Activated T-cell treated with anti-CD3 and anti-CD28 coated beads for 48 hours (primary cell): Measurements from ENCODE around the gene DCBLD1.

ENCODE experiments used
- DNase-seq: peaks from one replicate; pipeline ENCODE4 v3.0.0-alpha.2; 2020; ENCODE audit warnings: low read depth

The DCBLD1 gene

GRCh38 chr6:117531346-117531745 is 48.9 kb downstream of the DCBLD1 start:
- DNase-seq: no peak

DNA sequence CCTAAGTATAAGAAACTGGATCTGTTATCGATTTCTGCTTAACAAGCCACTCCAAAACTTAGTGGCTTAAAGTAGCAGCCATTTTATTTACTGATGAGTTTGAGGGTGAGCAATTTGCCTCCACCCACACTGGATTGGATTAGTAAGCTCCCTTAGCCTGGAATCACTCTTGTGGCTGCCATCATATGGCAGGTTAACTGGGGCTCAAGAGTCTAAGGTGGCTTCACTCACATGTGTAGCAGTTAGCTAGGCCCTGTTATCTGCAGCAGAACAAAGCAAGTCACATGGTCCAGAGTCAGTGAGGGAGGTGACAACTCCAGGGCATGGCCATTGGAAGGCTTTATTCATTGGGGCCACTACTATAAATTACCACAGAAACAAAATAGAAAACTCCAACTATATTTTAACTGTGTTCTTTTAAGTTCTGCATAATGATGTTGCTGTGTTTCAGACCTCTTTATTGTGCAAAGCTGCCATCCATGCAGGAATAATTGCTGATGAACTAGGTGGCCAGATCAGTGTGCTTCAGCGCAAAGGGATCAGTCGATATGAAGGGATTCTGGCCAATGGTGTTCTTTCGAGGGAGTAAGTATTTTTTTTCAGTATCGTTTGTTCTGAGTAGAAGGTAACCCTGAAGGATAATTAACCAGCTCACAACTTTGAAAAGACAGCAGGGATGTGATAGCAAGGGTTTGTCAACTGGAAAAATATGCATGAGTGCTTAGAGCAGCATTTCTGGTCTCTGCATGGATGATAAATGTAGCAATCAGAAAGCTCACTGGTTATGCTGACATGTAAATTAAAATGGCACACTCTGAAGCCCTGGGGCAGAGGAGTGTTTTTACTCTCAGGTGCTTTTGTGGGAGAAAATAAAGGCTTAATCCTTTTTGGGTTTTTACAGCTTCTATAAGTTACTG is 49.6 kb downstream of the DCBLD1 start:
- DNase-seq: no peak

GRCh38 chr6:117533775-117534174 is 51.3 kb downstream of the DCBLD1 start:
- DNase-seq: no peak

DNA sequence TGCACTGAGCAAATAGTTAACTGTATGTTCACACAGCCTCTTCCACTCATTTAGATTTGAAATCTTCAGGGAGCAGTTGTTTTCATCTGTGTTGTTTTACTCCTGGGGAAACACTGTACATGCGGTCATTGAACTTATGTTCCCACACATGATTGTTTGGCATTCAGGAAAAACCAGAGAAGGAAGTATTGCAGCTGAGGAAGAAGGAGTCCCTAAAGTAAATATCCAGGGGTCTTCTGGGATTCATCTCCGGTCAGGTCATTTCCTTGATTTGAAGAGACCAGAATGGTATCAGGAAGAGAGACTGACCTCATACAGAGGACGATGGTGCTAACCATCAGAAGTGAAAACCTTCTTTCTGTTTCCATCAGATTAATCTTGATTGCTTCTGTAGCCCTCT is 52.5 kb downstream of the DCBLD1 start:
- no peak for DNase-seq

GRCh38 chr6:117536317-117536716 is 53.8 kb downstream of the DCBLD1 start:
- DNase-seq: no peak

- no peak for DNase-seq
Observed at GRCh38 chr6:117538615-117539014, 56.1 kb downstream of the DCBLD1 start.

DNA sequence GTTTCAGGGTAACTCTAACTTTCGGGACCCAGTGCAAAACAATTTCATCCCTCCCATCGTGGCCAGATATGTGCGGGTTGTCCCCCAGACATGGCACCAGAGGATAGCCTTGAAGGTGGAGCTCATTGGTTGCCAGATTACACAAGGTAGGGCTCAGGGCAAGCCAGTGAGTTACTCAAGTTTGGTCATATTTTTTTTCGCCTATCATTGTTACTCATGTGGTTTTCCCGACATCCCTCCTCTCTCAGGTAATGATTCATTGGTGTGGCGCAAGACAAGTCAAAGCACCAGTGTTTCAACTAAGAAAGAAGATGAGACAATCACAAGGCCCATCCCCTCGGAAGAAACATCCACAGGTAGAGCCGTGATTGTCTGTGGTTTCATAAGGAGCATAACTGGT is 58.2 kb downstream of the DCBLD1 start:
- DNase-seq: no peak

DNA sequence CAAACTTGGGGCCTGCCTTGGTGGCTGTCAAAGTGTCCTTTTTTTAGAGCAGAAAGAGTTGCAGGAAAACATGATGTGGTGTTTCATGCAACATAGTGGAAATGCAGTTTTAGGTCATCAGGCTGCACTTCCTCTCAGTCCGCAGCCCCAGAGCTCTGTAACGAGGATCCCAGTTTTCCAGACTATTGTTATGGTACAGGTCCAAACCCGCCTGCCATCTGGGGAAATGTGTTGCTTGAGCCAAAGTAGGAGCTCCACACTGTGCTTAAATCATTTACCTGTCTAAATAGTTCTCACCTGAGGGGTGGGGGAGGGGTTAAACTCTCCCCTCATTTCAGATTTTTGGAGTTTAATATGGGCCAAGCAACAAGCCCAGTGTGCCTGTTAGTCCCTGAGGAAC is 60.0 kb downstream of the DCBLD1 start:
- no peak for DNase-seq

DNA sequence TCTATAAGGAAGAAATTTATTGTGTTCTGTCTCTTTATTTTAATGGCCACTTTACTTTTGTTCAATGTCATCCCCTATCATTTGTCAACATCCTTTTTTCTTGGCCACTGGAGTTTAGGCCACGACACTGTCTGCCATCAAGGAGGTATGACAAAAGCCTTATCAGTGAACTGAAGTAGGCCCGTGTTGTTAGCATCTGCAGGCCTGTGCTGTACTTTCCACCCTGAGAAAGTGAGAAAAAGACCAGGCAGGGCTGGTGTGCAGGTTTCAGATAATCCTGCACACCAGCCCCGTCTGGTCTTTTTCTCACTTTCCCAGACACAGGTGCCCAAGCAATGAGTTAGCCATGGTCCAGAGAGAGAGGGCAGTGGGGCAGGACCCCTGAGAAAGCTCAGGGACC is 62.2 kb downstream of the DCBLD1 start:
- no peak for DNase-seq

DNA sequence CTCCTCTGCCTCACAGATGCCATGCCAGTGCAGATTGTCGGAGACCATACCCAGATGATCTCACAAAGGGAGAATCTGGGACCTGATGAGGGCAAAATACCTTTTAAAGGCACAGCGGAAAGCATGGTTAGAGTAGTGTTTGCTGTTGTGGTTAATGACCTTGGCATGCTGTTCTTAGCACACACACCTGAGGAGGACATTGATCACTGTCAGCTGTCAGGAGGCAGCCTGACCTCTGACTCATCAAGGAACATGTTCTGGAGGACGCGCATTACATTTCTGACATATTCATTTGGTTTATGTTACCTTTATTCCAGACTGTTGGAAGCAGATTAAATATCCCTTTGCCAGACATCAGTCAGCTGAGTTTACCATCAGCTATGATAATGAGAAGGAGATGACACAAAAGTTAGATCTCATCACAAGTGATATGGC is 62.7 kb downstream of the DCBLD1 start:
- no peak for DNase-seq

DNA sequence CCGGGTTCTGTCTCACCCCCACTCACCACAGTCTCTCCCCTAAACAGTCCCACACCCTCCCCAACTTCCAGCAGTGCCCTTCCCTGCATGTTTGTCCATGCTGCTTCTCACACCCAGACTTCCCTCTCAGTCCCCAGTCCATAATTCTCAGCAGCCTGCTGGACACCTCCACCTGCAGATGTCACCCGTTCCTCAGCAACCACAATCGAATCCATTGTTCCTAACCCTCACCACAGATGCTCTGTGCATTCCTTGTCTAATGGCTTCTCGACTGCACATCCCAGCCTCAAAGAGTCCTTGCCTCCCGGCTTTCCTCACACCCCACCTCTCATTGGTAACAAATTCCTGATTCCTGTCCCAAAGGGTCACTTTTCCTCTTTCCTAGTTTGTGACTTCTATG is 64.2 kb downstream of the DCBLD1 start:
- DNase-seq: no peak

GRCh38 chr6:117547688-117548621 is 65.5 kb downstream of the DCBLD1 start:
- DNase-seq: peak; percentile 19

DNA sequence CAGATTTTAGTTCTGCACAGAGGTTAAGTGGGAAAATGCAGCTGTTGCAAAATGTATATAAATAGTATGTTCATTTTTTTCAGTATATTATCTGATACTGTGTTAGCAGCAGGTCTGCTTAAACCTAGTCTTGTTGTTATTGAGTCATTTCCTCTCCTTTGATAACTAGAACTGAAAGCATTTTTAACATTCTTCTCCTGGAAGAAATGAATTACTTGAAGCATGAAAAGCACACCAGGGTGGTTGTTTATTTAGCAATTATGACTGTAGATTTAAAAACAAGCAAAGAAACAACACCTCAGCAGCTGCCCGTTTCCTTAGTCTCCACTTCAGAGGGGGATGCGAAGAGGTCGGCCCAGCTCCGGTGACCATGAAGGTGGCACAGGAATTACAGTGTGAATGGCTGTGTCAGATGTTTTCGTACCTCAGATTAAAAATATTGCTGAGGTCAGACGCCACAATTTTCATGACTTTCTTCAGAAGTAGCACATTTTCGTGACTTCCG is 66.4 kb downstream of the DCBLD1 start:
- no peak for DNase-seq

DNA sequence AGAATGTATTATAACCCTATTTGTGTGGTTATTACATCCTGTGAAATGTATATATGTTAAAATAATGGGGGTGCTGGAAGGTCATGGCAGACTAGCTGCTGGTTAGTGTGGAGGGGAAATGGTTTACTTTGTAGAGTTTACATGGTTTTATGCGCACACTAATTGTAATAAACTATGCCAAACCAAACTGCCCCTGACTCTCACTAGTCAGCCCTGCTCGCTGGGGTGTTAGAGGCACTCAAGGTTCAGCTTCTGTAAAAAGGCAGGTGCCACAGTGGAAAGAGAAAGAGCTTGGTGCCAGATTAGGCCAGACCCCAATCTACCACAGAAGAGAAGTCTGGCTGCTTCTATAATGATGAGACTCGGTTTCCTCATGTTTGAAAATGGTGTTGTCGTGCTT is 67.1 kb downstream of the DCBLD1 start:
- DNase-seq: no peak

DNA sequence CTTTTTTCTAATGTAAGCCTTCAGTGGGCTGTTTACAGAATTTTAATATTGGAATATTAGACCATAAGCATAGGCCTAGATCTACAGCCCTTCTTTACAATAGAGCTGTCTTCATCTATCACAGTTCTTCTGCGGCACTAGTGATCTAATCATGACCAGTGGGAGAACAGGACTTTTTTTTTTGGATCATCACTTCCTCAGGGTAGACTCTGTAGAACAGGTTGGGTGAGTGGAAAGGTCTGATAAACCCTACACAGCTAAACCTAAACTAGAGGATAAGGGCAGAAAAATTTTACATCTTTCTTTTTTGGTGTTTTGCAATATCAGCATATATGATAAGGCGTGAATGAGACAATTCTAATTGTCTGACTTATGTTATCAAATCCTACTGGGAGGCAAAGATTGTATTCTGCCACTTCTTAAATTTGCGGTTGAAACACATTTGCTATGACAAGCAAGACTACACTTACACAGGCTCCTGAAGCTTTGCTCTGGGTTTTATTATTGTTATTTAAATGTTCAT is 67.7 kb downstream of the DCBLD1 start:
- no peak for DNase-seq

- DNase-seq: no peak
Observed at GRCh38 chr6:117550618-117551242, 68.3 kb downstream of the DCBLD1 start.

DNA sequence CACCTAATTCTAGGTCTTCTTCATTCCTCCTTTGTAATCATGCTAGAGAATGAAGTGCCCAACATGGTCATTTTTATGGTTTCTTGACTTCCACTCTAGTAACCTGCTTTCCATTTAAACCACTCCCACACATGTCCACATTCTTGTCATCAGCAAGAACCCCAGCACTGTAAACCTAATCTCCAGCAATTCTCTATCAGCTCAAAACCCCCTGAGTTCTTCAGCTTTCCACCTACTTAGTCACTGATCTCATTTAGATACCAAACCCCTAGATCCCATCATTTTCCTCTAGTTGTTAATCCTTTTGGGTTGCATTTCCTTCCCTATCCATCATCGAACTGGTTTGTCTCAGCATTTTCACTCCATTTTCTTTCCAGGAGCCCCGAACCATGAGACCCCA is 70.1 kb downstream of the DCBLD1 start:
- DNase-seq: no peak

- no peak for DNase-seq
Observed at GRCh38 chr6:117553142-117553541, 70.7 kb downstream of the DCBLD1 start.

DNA sequence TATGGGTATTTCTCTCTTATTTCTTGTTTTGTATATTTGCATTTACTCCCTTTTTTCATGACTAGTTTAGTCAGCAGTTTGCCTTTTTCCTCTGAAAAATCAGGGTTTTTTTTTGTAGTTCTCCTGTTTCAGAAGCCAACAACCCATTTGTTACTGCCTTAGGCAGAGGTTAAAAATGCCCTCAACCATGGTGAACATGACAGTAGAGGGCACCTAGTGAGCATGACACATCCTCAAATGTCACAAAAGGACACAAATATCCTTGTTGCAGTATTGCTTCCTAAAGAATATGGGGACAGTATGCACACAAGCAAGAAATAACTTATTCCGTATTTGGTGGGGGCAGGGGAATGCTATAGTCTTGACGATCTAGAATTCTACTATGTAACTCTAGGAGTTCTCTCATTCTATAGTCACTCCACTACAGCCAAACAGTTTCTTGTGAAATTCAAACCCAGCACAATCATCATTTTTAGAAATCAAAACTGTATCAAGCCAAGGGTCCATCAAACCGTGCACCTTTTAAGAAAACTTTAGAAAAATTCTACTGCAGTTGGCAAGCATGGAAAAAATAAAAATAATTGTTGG is 72.9 kb downstream of the DCBLD1 start:
- no peak for DNase-seq

DNA sequence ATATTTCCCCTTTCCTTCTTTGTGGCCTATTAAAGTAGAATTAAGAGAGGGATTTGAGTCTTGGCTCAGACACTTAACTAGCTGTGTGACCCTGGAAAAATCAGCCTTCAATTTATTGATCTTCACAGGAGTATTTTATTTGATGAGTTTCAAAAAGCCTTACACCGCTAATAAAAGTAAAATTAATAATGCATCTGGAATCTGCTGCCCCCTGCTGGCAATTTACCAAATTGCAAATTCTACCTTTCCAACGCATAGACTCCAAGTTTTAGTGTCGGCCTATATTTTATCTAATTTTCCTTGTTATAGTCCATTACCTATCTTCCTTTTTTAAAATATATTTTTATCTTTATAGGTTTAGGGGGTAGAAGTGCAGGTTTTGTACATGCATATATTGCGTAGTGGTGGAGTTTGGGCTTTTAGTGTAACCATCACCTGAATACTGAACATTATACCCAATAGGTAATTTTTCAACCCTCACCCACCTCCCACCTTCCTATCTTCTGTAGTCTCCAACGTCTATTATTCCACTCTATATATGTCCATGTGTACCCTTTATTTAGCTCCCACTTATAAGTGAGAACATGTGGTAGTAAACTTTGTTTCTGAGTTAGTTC is 73.5 kb downstream of the DCBLD1 start:
- peak; percentile 8 for DNase-seq

GRCh38 chr6:117557951-117558350 is 75.5 kb downstream of the DCBLD1 start:
- DNase-seq: no peak
